Fibroblast of lung (primary cell): ENCODE results near the gene ARSD. TPM values are rescaled to one million over a fixed set of nuclear protein-coding genes. Genes with fewer than 3 reads are reported as not detected.

Source experiments
- DNase-seq, 2 donors: peaks; one replicate each; pipeline versions ENCODE4 v3.0.0 to v3.0.0-alpha.2; 2010; ENCODE audit warnings: low read depth in 2 of 2
- H2AFZ ChIP-seq: 2 replicates; pipeline ENCODE4 v1.5.1; 2012; ENCODE audit warnings: low read length, control low read depth, inconsistent platforms
- H3K27ac ChIP-seq: 2 replicates; pipeline ENCODE4 v1.5.1; 2011; ENCODE audit warnings: low read length, control low read depth; ENCODE audit not compliant: insufficient read depth
- H3K27me3 ChIP-seq: 2 replicates; pipeline ENCODE4 v1.5.1; 2011; ENCODE audit warnings: mild to moderate bottlenecking, low read length; ENCODE audit not compliant: control insufficient read depth, insufficient read depth
- H3K36me3 ChIP-seq: 2 replicates; pipeline ENCODE4 v1.5.1; 2011; ENCODE audit warnings: low read length; ENCODE audit not compliant: control insufficient read depth, insufficient read depth
- H3K4me1 ChIP-seq: 2 replicates; pipeline ENCODE4 v1.5.1; 2011; ENCODE audit warnings: low read length; ENCODE audit not compliant: control insufficient read depth, insufficient read depth; ENCODE audit errors: extremely low read depth
- H3K4me2 ChIP-seq: 2 replicates; pipeline ENCODE4 v1.5.1; 2011; ENCODE audit warnings: low read length, control low read depth; ENCODE audit not compliant: insufficient read depth; ENCODE audit errors: extremely low read depth
- H3K4me3 ChIP-seq, 4 experiments: fragments of 200-600 bp in 1 of 4; sonication (generic) in 1 of 4; replicated peaks in 1 of 4; 2 replicates each; pipeline ENCODE4 v1.5.1; 2011 to 2016; ENCODE audit warnings: low read length in 4 of 4, low read depth in 3 of 4, mild to moderate bottlenecking in 3 of 4, control low read depth in 2 of 4, inconsistent platforms in 1 of 4, mixed read lengths in 1 of 4; ENCODE audit not compliant: insufficient read depth in 1 of 4; ENCODE audit errors: control extremely low read depth in 1 of 4
- H3K79me2 ChIP-seq: 2 replicates; pipeline ENCODE4 v1.5.1; 2012; ENCODE audit warnings: mild to moderate bottlenecking, low read length, inconsistent platforms; ENCODE audit not compliant: control insufficient read depth, insufficient read depth
- H3K9ac ChIP-seq: 2 replicates; pipeline ENCODE4 v1.5.1; 2011; ENCODE audit warnings: mild to moderate bottlenecking, low read length, control low read depth; ENCODE audit not compliant: insufficient read depth
- H3K9me3 ChIP-seq: 2 replicates; pipeline ENCODE4 v1.5.1; 2012; ENCODE audit warnings: low read depth, low read length; ENCODE audit not compliant: control insufficient read depth, insufficient read depth
- H4K20me1 ChIP-seq: 2 replicates; pipeline ENCODE4 v1.5.1; 2011; ENCODE audit warnings: low read length; ENCODE audit not compliant: control insufficient read depth, insufficient read depth; ENCODE audit errors: extremely low read depth
- CTCF ChIP-seq, 2 donors: IDR thresholded peaks in 1 of 2; conservative IDR thresholded peaks in 1 of 2; 1 replicate in 1 of 2; 2 replicates in 1 of 2; pipeline ENCODE4 v1.5.1; 2011 to 2012; ENCODE audit warnings: low read length in 2 of 2, control low read depth in 1 of 2, inconsistent platforms in 1 of 2, low read depth in 1 of 2, mild to moderate bottlenecking in 1 of 2
- EZH2 ChIP-seq: IDR thresholded peaks from 2 replicates; pipeline ENCODE4 v1.5.1; 2012; ENCODE audit warnings: low read length, control low read depth, mild to moderate bottlenecking; ENCODE audit errors: missing control alignments
- polyA plus RNA-seq, 2 donors: library from polyadenylated mRNA; depleted of rRNA in 1 of 2; stranded (reverse) in 1 of 2; unstranded in 1 of 2; fragments of >200 nt; gene quantifications; 2 replicates each; pipeline ENCODE4 v1.2.1, GENCODE V29; 2011 to 2012; ENCODE audit warnings: missing spikeins in 1 of 2
- total RNA-seq: library from RNA; depleted of rRNA; stranded (reverse); fragments of >200 nt; gene quantifications from 2 replicates; pipeline ENCODE4 v1.2.1, GENCODE V29; 2014

ARSD gene
- total and polyA plus RNA-seq, 2 donors (not counting 1 experiment from before 2014, with no cell fraction given): 7.5 to 30.7 TPM

- DNase-seq: no peak
- Histone ChIP-seq H4K20me1 (no peaks in the 10 kb centered on the region), H3K27ac (no peak overlapping the region), H2AFZ (no peak overlapping the region), H3K4me1 (no peaks in the 10 kb centered on the region), H3K79me2 (no peaks in the 10 kb centered on the region), H3K9ac (no peak overlapping the region), H3K9me3 (no peaks in the 10 kb centered on the region), H3K4me3 (no peak overlapping the region), H3K36me3 (no peaks in the 10 kb centered on the region), H3K4me2 (no peak overlapping the region), H3K27me3 (no peaks in the 10 kb centered on the region)
- no peak for TF ChIP-seq EZH2
- no peak for TF ChIP-seq CTCF (conservative IDR thresholded peaks at IDR 0.05 in 1 of 2, IDR thresholded peaks at IDR 0.05 in 1 of 2; ENCODE audit: low read depth in 1 of 2, low read length in 2 of 2)
These were observed 56.4 kb downstream of the ARSD start for GRCh38 chrX:2872671-2873277.

- Histone ChIP-seq H3K4me3 (no peak overlapping the region), H3K36me3 (no peaks in the 10 kb centered on the region), H3K79me2 (no peaks in the 10 kb centered on the region), H3K27ac (no peak overlapping the region), H3K4me2 (no peak overlapping the region), H3K4me1 (no peaks in the 10 kb centered on the region), H3K9me3 (no peaks in the 10 kb centered on the region), H2AFZ (no peak overlapping the region), H4K20me1 (no peaks in the 10 kb centered on the region), H3K9ac (no peak overlapping the region), H3K27me3 (no peaks in the 10 kb centered on the region)
- TF ChIP-seq CTCF (conservative IDR thresholded peaks at IDR 0.05 in 1 of 2, IDR thresholded peaks at IDR 0.05 in 1 of 2; ENCODE audit: low read depth in 1 of 2, low read length in 2 of 2) (no peak), EZH2 (no peak)
- DNase-seq: no peak
These were observed 57.3 kb downstream of the ARSD start for GRCh38 chrX:2871831-2872230.

- Histone ChIP-seq H3K4me1 (no peaks in the 10 kb centered on the region), H4K20me1 (no peaks in the 10 kb centered on the region), H3K27me3 (no peaks in the 10 kb centered on the region), H3K4me2 (no peak overlapping the region), H3K79me2 (no peaks in the 10 kb centered on the region), H3K4me3 (no peak overlapping the region), H3K36me3 (no peaks in the 10 kb centered on the region), H3K9me3 (no peaks in the 10 kb centered on the region), H2AFZ (no peak overlapping the region), H3K9ac (no peak overlapping the region), H3K27ac (no peak overlapping the region)
- DNase-seq: no peak
- no peak for TF ChIP-seq CTCF (conservative IDR thresholded peaks at IDR 0.05 in 1 of 2, IDR thresholded peaks at IDR 0.05 in 1 of 2; ENCODE audit: low read depth in 1 of 2, low read length in 2 of 2)
- TF ChIP-seq EZH2: no peak
These were observed 58.5 kb downstream of the ARSD start for GRCh38 chrX:2870650-2871049.
